Measurements from ENCODE around the gene GALNT15.

GALNT15 gene

GRCh38 chr3:16241225-16241624 lies 66.7 kb downstream of the GALNT15 start:
- TF ChIP-seq CTCF (IDR thresholded peaks at IDR 0.05; ENCODE audit: low read depth, low read length, missing control alignments), result no peak
- H3K4me3 ChIP-seq (ENCODE audit: low read depth, low read length), result no peak overlapping the region
- DNase-seq (ENCODE audit: low read depth), result no peak
- in situ Hi-C loops (cut with HindIII; ENCODE audit: low sequenced_read_pairs), result loop anchor here (25.0 kb wide), 1 partner anchor 604 kb away; no protein-coding TSS in a partner anchor

GRCh38 chr3:16242177-16242576 lies 67.7 kb downstream of the GALNT15 start:
- TF ChIP-seq CTCF (IDR thresholded peaks at IDR 0.05; ENCODE audit: low read depth, low read length, missing control alignments), result no peak
- H3K4me3 ChIP-seq (ENCODE audit: low read depth, low read length), result no peak overlapping the region
- in situ Hi-C loops (cut with HindIII; ENCODE audit: low sequenced_read_pairs), result loop anchor here (25.0 kb wide), 1 partner anchor 605 kb away; no protein-coding TSS in a partner anchor
- no peak for DNase-seq (ENCODE audit: low read depth)

- no peak overlapping the region for H3K4me3 ChIP-seq (ENCODE audit: low read depth, low read length)
- in situ Hi-C loops (cut with HindIII; ENCODE audit: low sequenced_read_pairs), result loop anchor here (25.0 kb wide), 1 partner anchor 607 kb away; no protein-coding TSS in a partner anchor
- DNase-seq (ENCODE audit: low read depth), result no peak
- no peak for TF ChIP-seq CTCF (IDR thresholded peaks at IDR 0.05; ENCODE audit: low read depth, low read length, missing control alignments)
These were observed 69.4 kb downstream of the GALNT15 start for GRCh38 chr3:16243706-16244490.

- DNase-seq (ENCODE audit: low read depth), result no peak
- TF ChIP-seq CTCF (IDR thresholded peaks at IDR 0.05; ENCODE audit: low read depth, low read length, missing control alignments), result no peak
- in situ Hi-C loops (cut with HindIII; ENCODE audit: low sequenced_read_pairs), result loop anchor here (25.0 kb wide), 1 partner anchor 608 kb away; no protein-coding TSS in a partner anchor
These were observed 71.1 kb downstream of the GALNT15 start for GRCh38 chr3:16245609-16246008.

GRCh38 chr3:16247282-16248061 lies 73.0 kb downstream of the GALNT15 start:
- H3K4me3 ChIP-seq (ENCODE audit: low read depth, low read length), result no peak overlapping the region
- TF ChIP-seq CTCF (IDR thresholded peaks at IDR 0.05; ENCODE audit: low read depth, low read length, missing control alignments), result peak; percentile 84
- DNase-seq (ENCODE audit: low read depth), result peak; percentile 73
- in situ Hi-C loops (cut with HindIII; ENCODE audit: low sequenced_read_pairs), result loop anchor here (25.0 kb wide), 1 partner anchor 610 kb away; no protein-coding TSS in a partner anchor

More at GRCh38 chr3:16245609-16246008, 71.1 kb downstream of the GALNT15 start:
- no peak overlapping the region for H3K4me3 ChIP-seq (ENCODE audit: low read depth, low read length)

GRCh38 chr3:16248556-16248955 lies 74.1 kb downstream of the GALNT15 start:
- no peak for DNase-seq (ENCODE audit: low read depth)
- in situ Hi-C loops (cut with HindIII; ENCODE audit: low sequenced_read_pairs), result loop anchor here (25.0 kb wide), 1 partner anchor 611 kb away; no protein-coding TSS in a partner anchor
- no peak overlapping the region for H3K4me3 ChIP-seq (ENCODE audit: low read depth, low read length)
- TF ChIP-seq CTCF (IDR thresholded peaks at IDR 0.05; ENCODE audit: low read depth, low read length, missing control alignments), result no peak
